Gastrocnemius medialis (tissue), 4 donors: ENCODE results near the gene COG4. TPM values are rescaled to one million over a fixed set of nuclear protein-coding genes. Genes with fewer than 3 reads are reported as not detected.

Experiments
- ATAC-seq, 2 donors: fragments of 150-250 bp; one replicate each; pipeline ENCODE4 v1.9.1; 2016
- DNase-seq, 2 donors: peaks; one replicate each; pipeline ENCODE4 v3.0.0-alpha.2; 2019
- H3K27ac ChIP-seq, 4 donors: fragments of 200-600 bp; sonication (generic); 1 replicate in 1 of 4; 2 replicates in 3 of 4; pipeline ENCODE4 v1.5.1; 2016 to 2018; ENCODE audit warnings: mild to moderate bottlenecking in 2 of 4, moderate library complexity in 1 of 4
- H3K27me3 ChIP-seq, 3 donors: fragments of 200-600 bp; sonication (generic) in 2 of 3; 1 replicate in 1 of 3; 2 replicates in 2 of 3; pipeline versions ENCODE4 v1.5.1 to v1.6.0; 2016 to 2019; ENCODE audit warnings: mild to moderate bottlenecking in 1 of 3, moderate library complexity in 1 of 3
- H3K36me3 ChIP-seq, 2 donors: fragments of 200-600 bp; sonication (generic) in 1 of 2; one replicate each; pipeline ENCODE4 v1.5.1; 2017 to 2018
- H3K4me1 ChIP-seq, 2 donors: fragments of 200-600 bp; sonication (generic) in 1 of 2; one replicate each; pipeline ENCODE4 v1.5.1; 2016 to 2017; ENCODE audit warnings: mild to moderate bottlenecking in 2 of 2
- H3K4me3 ChIP-seq, 4 donors: fragments of 200-600 bp; sonication (generic) in 3 of 4; 1 replicate in 1 of 4; 2 replicates in 3 of 4; pipeline ENCODE4 v1.5.1; 2016 to 2019; ENCODE audit warnings: mild to moderate bottlenecking in 2 of 4
- H3K9me3 ChIP-seq, 3 donors: fragments of 200-600 bp; sonication (generic) in 2 of 3; 1 replicate in 1 of 3; 2 replicates in 2 of 3; pipeline ENCODE4 v1.5.1; 2016 to 2019
- CTCF ChIP-seq, 5 experiments: fragments of 450-650 bp in 3 of 5; fragments of 200-600 bp in 2 of 5; sonication (generic) in 2 of 5; IDR thresholded peaks in 4 of 5; conservative IDR thresholded peaks in 1 of 5; 1 replicate in 4 of 5; 2 replicates in 1 of 5; pipeline ENCODE4 v1.5.1; 2016 to 2019; ENCODE audit warnings: antibody characterized with exemption in 5 of 5, mild to moderate bottlenecking in 3 of 5, moderate library complexity in 3 of 5
- POLR2A ChIP-seq, 2 donors: fragments of 450-650 bp; IDR thresholded peaks; one replicate each; pipeline ENCODE4 v1.6.1; 2017; ENCODE audit warnings: antibody characterized with exemption in 2 of 2, mild to moderate bottlenecking in 2 of 2, moderate library complexity in 2 of 2
- in situ Hi-C, 4 donors: fragments of 200-750 bp; cut with MboI; loops; one replicate each; pipeline versions ENCODE4 v1.15.0 to v1.8.0; 2017; ENCODE audit warnings: low sequenced_read_pairs in 4 of 4
- intact Hi-C: fragments of 100-400 bp; cut with DNase I; formaldehyde crosslinking; loops from one replicate; pipeline ENCODE4 v1.15.1; 2023; ENCODE audit warnings: low total_unique reads
- total RNA-seq, 4 donors: library from RNA; depleted of rRNA; stranded (reverse); fragments of >200 nt; gene quantifications; one replicate each; pipeline versions ENCODE4 v1.1.0 to v1.2.3, GENCODE V29; 2016

Gene COG4
- total RNA-seq, 4 donors from 2014 or later: 71.8 to 113 (median 82.0) TPM

GRCh38 chr16:70520612-70521297, 2.6 kb downstream of the COG4 start:
- H3K36me3 ChIP-seq: peaks cover 0 to 29% of the 10 kb centered on the region in 2 donors
- peaks cover 18 to 24% of the 10 kb centered on the region in 2 donors for H3K4me1 ChIP-seq
- H3K4me3 ChIP-seq: no peak overlapping the region
- ATAC-seq (no peak), DNase-seq (no peak)
- H3K9me3 ChIP-seq: no peaks in the 10 kb centered on the region
- no peak for TF ChIP-seq POLR2A (IDR thresholded peaks at IDR 0.05)
- TF ChIP-seq CTCF (IDR thresholded peaks at IDR 0.05 in 4 of 5, conservative IDR thresholded peaks at IDR 0.05 in 1 of 5): no peak
- H3K27ac ChIP-seq: no peak overlapping the region
- in situ Hi-C loops (no loop called here), intact Hi-C loops (loop anchor here (5.0 kb wide), 1 partner anchor 138 kb away; no protein-coding TSS in a partner anchor)
- H3K27me3 ChIP-seq: no peaks in the 10 kb centered on the region

GRCh38 chr16:70512456-70512855, 10.9 kb downstream of the COG4 start:
- Histone ChIP-seq H3K27ac (peak overlapping the region; percentile 21 to 73 (median 70)), H3K36me3 (peaks cover 2 to 99% of the 10 kb centered on the region in 2 donors), H3K27me3 (no peaks in the 10 kb centered on the region), H3K4me1 (peaks cover 0 to 4% of the 10 kb centered on the region in 2 donors), H3K4me3 (no peak overlapping the region), H3K9me3 (no peaks in the 10 kb centered on the region)
- DNase-seq: peak; percentile 32 to 78
- TF ChIP-seq CTCF (IDR thresholded peaks at IDR 0.05 in 4 of 5, conservative IDR thresholded peaks at IDR 0.05 in 1 of 5) (no peak), POLR2A (IDR thresholded peaks at IDR 0.05) (no peak)
- ATAC-seq: peak; percentile 95 to 96
- intact Hi-C loops: no loop called here
- in situ Hi-C loops: no loop called here

- no peak for DNase-seq
- Histone ChIP-seq H3K27ac (peak overlapping the region; percentile 21 to 71 (median 70)), H3K9me3 (no peaks in the 10 kb centered on the region), H3K4me1 (peaks cover 0 to 4% of the 10 kb centered on the region in 2 donors), H3K4me3 (no peak overlapping the region), H3K36me3 (peaks cover 2 to 99% of the 10 kb centered on the region in 2 donors), H3K27me3 (no peaks in the 10 kb centered on the region)
- intact Hi-C loops: no loop called here
- no peak for TF ChIP-seq CTCF (IDR thresholded peaks at IDR 0.05 in 4 of 5, conservative IDR thresholded peaks at IDR 0.05 in 1 of 5)
- no peak for TF ChIP-seq POLR2A (IDR thresholded peaks at IDR 0.05)
- no peak for ATAC-seq
- in situ Hi-C loops: no loop called here
These were observed 11.5 kb downstream of the COG4 start for GRCh38 chr16:70511833-70512232.

GRCh38 chr16:70510216-70510615, 13.1 kb downstream of the COG4 start:
- no peaks in the 10 kb centered on the region for H3K27me3 ChIP-seq
- H3K4me3 ChIP-seq: no peak overlapping the region
- H3K4me1 ChIP-seq: peaks cover 0 to 4% of the 10 kb centered on the region in 2 donors
- in situ Hi-C loops (no loop called here), intact Hi-C loops (no loop called here)
- H3K9me3 ChIP-seq: no peaks in the 10 kb centered on the region
- DNase-seq: no peak
- H3K36me3 ChIP-seq: peaks cover 2 to 85% of the 10 kb centered on the region in 2 donors
- no peak for TF ChIP-seq POLR2A (IDR thresholded peaks at IDR 0.05)
- no peak for TF ChIP-seq CTCF (IDR thresholded peaks at IDR 0.05 in 4 of 5, conservative IDR thresholded peaks at IDR 0.05 in 1 of 5)
- no peak for ATAC-seq
- H3K27ac ChIP-seq: no peak overlapping the region
